Esophagus muscularis mucosa (tissue), 4 donors: ENCODE results near the gene KRT7. TPM values are rescaled to one million over a fixed set of nuclear protein-coding genes. Genes with fewer than 3 reads are reported as not detected.

Source experiments
- DNase-seq: peaks from one replicate; pipeline ENCODE4 v3.0.0-alpha.2; 2017; ENCODE audit errors: extremely low spot score
- H3K27ac ChIP-seq, 4 donors: fragments of 200-600 bp; sonication (generic); replicated peaks in 1 of 4; 1 replicate in 3 of 4; 2 replicates in 1 of 4; pipeline ENCODE4 v1.5.1; 2016 to 2019; ENCODE audit warnings: mild to moderate bottlenecking in 1 of 4
- H3K27me3 ChIP-seq, 4 donors: fragments of 200-600 bp; sonication (generic); one replicate each; pipeline versions ENCODE4 v1.5.1 to v1.6.0; 2016 to 2019
- H3K36me3 ChIP-seq, 4 donors: fragments of 200-600 bp; sonication (generic); one replicate each; pipeline ENCODE4 v1.5.1; 2016 to 2019
- H3K4me1 ChIP-seq, 4 donors: fragments of 200-600 bp; sonication (generic); one replicate each; pipeline ENCODE4 v1.5.1; 2016 to 2019
- H3K4me3 ChIP-seq, 4 donors: fragments of 200-600 bp; sonication (generic); 1 replicate in 2 of 4; 2 replicates in 2 of 4; pipeline ENCODE4 v1.5.1; 2016 to 2019; ENCODE audit warnings: mild to moderate bottlenecking in 4 of 4, moderate library complexity in 1 of 4
- H3K9me3 ChIP-seq, 4 donors: fragments of 200-600 bp; sonication (generic); 1 replicate in 3 of 4; 2 replicates in 1 of 4; pipeline ENCODE4 v1.5.1; 2016 to 2019
- EP300 ChIP-seq: sonication (generic); formaldehyde crosslinking; IDR thresholded peaks from one replicate; pipeline ENCODE4 v1.6.1; 2017; ENCODE audit warnings: antibody characterized with exemption
- POLR2A ChIP-seq: fragments of 450-650 bp; IDR thresholded peaks from one replicate; pipeline ENCODE4 v1.6.1; 2017; ENCODE audit warnings: antibody characterized with exemption, moderate library complexity, mild to moderate bottlenecking, low read depth
- POLR2AphosphoS5 ChIP-seq, 2 donors: sonication (generic); formaldehyde crosslinking; IDR thresholded peaks; one replicate each; pipeline ENCODE4 v1.6.1; 2017; ENCODE audit warnings: antibody characterized with exemption in 2 of 2
- whole genome bisulfite sequencing: methylation state at CpG from one replicate; pipeline ENCODE4 v1.1.5; 2018; 5-methylcytosine and 5-hydroxymethylcytosine counted together
- intact Hi-C: fragments of 100-400 bp; cut with DNase I; formaldehyde crosslinking; loops from one replicate; pipeline ENCODE4 v1.15.1; 2023
- total RNA-seq, 4 donors: library from RNA; depleted of rRNA; stranded (reverse); fragments of >200 nt; gene quantifications; one replicate each; pipeline versions ENCODE4 v1.1.0 to v1.2.1, GENCODE V29; 2016
- TF ChIP-seq, protein P1 (sequence below), 3 experiments: fragments of 200-600 bp in 2 of 3; fragments of 450-650 bp in 1 of 3; sonication (generic) in 2 of 3; IDR thresholded peaks; one replicate each; pipeline ENCODE4 v1.5.1; 2017 to 2019; ENCODE audit warnings: antibody characterized with exemption in 3 of 3, mild to moderate bottlenecking in 2 of 3, moderate library complexity in 1 of 3

Gene KRT7
- total RNA-seq, 4 donors from 2014 or later = 0.83 to 8.4 (median 4.5) TPM

DNA sequence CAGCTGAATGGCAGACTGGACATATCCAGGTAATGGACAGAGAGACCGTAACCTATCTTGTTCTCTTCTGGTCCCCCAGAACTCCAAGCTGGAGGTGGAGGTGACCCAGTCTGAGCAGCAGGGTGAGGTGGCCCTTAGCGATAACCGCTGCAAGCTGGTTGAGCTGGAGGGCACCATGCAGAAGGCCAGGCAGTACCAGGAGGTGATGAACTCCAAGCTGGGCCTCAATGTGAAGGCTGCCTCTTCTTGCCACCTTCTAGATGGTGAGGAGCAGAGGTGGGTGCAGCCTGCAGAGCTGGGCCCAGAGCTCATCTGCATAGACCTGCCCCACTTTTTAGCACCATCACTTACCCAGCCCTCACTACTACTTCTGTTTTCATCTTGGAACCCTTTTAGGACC, 34.2 kb downstream of the KRT7 start:
- peaks cover 0 to 6% (median 0%) of the 10 kb centered on the region in 4 donors for H3K27me3 ChIP-seq
- TF ChIP-seq POLR2A = no peak
- TF ChIP-seq, protein P1, sequence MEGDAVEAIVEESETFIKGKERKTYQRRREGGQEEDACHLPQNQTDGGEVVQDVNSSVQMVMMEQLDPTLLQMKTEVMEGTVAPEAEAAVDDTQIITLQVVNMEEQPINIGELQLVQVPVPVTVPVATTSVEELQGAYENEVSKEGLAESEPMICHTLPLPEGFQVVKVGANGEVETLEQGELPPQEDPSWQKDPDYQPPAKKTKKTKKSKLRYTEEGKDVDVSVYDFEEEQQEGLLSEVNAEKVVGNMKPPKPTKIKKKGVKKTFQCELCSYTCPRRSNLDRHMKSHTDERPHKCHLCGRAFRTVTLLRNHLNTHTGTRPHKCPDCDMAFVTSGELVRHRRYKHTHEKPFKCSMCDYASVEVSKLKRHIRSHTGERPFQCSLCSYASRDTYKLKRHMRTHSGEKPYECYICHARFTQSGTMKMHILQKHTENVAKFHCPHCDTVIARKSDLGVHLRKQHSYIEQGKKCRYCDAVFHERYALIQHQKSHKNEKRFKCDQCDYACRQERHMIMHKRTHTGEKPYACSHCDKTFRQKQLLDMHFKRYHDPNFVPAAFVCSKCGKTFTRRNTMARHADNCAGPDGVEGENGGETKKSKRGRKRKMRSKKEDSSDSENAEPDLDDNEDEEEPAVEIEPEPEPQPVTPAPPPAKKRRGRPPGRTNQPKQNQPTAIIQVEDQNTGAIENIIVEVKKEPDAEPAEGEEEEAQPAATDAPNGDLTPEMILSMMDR (IDR thresholded peaks at IDR 0.05) = no peak
- no peak for TF ChIP-seq POLR2AphosphoS5 (IDR thresholded peaks at IDR 0.05)
- TF ChIP-seq EP300 = no peak
- peaks cover 0 to 3% (median 0%) of the 10 kb centered on the region in 4 donors for H3K4me1 ChIP-seq
- H3K4me3 ChIP-seq = no peak overlapping the region
- 90% methylated on average over 3 of the region's 3 CpGs for WGBS
- no peak for DNase-seq
- H3K9me3 ChIP-seq = no peaks in the 10 kb centered on the region
- no peak overlapping the region for H3K27ac ChIP-seq
- intact Hi-C loops = no loop called here
- no peaks in the 10 kb centered on the region for H3K36me3 ChIP-seq

DNA sequence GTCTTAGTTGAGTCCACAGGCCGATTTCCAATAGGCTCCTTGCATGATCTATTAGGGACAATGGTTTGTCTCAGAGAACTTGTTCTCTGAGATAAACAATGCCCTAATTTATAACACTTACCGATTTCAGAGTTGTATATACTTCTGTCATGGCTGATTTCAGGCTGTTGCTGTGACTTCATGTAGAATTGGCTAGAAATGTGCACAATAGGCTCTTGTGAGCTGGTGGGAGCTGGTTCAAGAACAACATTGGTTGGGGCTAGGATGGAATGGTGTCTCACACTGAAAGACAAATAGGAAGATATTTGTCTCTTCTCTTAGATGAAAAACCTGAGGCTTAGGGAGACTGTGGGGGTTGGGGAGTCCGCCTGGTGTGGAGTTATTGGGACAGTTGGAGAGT, 34.7 kb downstream of the KRT7 start:
- peaks cover 0 to 3% (median 0%) of the 10 kb centered on the region in 4 donors for H3K4me1 ChIP-seq
- 71% methylated on average over 3 of the region's 3 CpGs for WGBS
- H3K4me3 ChIP-seq = no peak overlapping the region
- peaks cover 0 to 6% (median 0%) of the 10 kb centered on the region in 4 donors for H3K27me3 ChIP-seq
- TF ChIP-seq POLR2A (no peak), EP300 (no peak), POLR2AphosphoS5 (IDR thresholded peaks at IDR 0.05) (no peak)
- TF ChIP-seq, protein P1 (IDR thresholded peaks at IDR 0.05) = no peak
- no peak overlapping the region for H3K27ac ChIP-seq
- no peak for DNase-seq
- no peaks in the 10 kb centered on the region for H3K36me3 ChIP-seq
- intact Hi-C loops = no loop called here
- no peaks in the 10 kb centered on the region for H3K9me3 ChIP-seq

DNA sequence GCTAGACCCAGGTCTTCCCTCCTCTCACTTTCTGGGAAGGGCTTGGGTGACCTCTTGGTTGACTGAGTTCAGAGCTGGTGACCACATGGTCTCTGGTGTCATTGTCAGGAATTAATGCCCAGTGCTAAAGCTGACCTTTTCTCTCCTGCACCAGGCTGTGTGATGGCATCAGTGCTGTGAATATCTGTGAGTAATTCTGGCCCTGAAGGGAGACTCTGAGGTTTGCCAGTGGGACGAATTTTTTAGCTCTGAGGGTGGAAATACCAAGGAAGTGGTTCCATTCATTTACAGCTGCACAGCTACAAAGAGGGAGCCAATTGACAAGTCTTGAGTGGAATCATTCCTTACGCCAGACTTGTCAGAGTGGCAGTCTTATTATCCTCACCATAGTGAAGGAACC, 35.2 kb downstream of the KRT7 start:
- DNase-seq = no peak
- WGBS = 70% methylated on average over 2 of the region's 2 CpGs

DNA sequence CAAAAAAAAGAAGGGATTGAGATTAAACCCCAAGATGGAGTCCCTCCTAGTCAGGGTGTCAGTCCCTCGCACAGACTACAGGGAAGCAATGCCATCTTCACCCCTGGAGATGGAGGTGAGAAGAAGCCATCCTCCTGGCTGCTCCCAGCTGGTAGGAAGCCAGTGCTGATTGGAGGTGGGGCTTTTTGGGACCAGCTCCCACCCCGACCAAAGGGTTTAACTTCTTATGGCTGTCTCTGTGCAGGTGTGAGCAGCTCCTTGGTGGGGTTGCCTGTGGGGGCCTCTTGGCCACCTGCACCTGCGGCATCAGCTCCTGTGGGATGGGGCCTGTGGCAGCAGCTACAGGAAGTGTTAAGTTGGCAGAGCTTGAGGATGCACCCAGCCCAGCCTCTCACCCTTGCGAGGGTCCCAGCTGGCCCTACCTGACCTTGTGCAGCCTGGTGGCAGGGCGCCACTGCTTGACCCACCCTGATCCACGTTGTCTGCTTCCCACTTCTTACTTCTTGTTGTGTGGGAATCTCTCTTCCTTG, 37.6 kb downstream of the KRT7 start:
- H3K27me3 ChIP-seq = peaks cover 0 to 6% (median 0%) of the 10 kb centered on the region in 4 donors
- no peaks in the 10 kb centered on the region for H3K36me3 ChIP-seq
- no peak overlapping the region for H3K27ac ChIP-seq
- DNase-seq = no peak
- TF ChIP-seq EP300 (no peak), POLR2AphosphoS5 (IDR thresholded peaks at IDR 0.05) (no peak), POLR2A (no peak)
- TF ChIP-seq, protein P1 (IDR thresholded peaks at IDR 0.05) = no peak
- H3K4me1 ChIP-seq = no peaks in the 10 kb centered on the region
- no peak overlapping the region for H3K4me3 ChIP-seq
- H3K9me3 ChIP-seq = no peaks in the 10 kb centered on the region
- WGBS = 87% methylated on average over 5 of the region's 6 CpGs
- intact Hi-C loops = no loop called here

More for the DNA sequence above, 35.2 kb downstream of the KRT7 start:
- Histone ChIP-seq H3K27ac (no peak overlapping the region), H3K36me3 (no peaks in the 10 kb centered on the region), H3K4me1 (peaks cover 0 to 3% (median 0%) of the 10 kb centered on the region in 4 donors), H3K9me3 (no peaks in the 10 kb centered on the region), H3K27me3 (peaks cover 0 to 6% (median 0%) of the 10 kb centered on the region in 4 donors), H3K4me3 (no peak overlapping the region)
- TF ChIP-seq POLR2A (no peak), POLR2AphosphoS5 (IDR thresholded peaks at IDR 0.05) (no peak), EP300 (no peak)
- TF ChIP-seq, protein P1 (IDR thresholded peaks at IDR 0.05) = no peak
- intact Hi-C loops = no loop called here

DNA sequence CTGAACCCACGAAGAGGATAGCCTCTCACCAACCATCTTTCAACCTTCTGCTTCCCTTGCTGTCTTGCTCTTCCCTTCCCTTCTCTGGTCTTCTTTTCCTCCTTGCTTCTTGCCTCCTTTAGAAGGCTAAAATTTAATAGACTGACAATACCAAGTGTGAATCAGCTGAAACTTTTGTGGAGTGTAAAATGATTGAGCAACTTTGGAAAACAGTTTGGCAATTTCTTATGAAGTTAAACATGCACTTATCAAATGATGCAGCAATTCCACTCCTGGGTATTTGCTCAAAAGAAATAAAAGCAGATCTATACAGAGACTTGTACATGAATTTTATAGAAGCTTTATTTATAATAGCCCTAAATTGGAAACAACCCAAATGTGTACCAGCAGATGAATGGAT, 38.1 kb downstream of the KRT7 start:
- H3K4me1 ChIP-seq = no peaks in the 10 kb centered on the region
- no peak overlapping the region for H3K27ac ChIP-seq
- no peak overlapping the region for H3K4me3 ChIP-seq
- no peak for DNase-seq
- WGBS = 56% methylated on average over 1 of the region's 1 CpG
- H3K9me3 ChIP-seq = no peaks in the 10 kb centered on the region
- intact Hi-C loops = no loop called here
- no peak for TF ChIP-seq POLR2A
- TF ChIP-seq, protein P1 (IDR thresholded peaks at IDR 0.05) = no peak
- no peak for TF ChIP-seq EP300
- no peak for TF ChIP-seq POLR2AphosphoS5 (IDR thresholded peaks at IDR 0.05)
- H3K27me3 ChIP-seq = peaks cover 0 to 6% (median 0%) of the 10 kb centered on the region in 4 donors
- H3K36me3 ChIP-seq = no peaks in the 10 kb centered on the region
